GM18858 (cell line): ENCODE data around the gene CLDN1.
A peak's percentile ranks its signal among the peaks of the same experiment; 100 is the strongest.

Experiments
- ATAC-seq: cut with Tn5 transposase; IDR thresholded peaks from one replicate; pipeline ENCODE4 v1.9.1; 2021; ENCODE audit not compliant: unreplicated experiment

CLDN1 gene, protein sequence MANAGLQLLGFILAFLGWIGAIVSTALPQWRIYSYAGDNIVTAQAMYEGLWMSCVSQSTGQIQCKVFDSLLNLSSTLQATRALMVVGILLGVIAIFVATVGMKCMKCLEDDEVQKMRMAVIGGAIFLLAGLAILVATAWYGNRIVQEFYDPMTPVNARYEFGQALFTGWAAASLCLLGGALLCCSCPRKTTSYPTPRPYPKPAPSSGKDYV

DNA sequence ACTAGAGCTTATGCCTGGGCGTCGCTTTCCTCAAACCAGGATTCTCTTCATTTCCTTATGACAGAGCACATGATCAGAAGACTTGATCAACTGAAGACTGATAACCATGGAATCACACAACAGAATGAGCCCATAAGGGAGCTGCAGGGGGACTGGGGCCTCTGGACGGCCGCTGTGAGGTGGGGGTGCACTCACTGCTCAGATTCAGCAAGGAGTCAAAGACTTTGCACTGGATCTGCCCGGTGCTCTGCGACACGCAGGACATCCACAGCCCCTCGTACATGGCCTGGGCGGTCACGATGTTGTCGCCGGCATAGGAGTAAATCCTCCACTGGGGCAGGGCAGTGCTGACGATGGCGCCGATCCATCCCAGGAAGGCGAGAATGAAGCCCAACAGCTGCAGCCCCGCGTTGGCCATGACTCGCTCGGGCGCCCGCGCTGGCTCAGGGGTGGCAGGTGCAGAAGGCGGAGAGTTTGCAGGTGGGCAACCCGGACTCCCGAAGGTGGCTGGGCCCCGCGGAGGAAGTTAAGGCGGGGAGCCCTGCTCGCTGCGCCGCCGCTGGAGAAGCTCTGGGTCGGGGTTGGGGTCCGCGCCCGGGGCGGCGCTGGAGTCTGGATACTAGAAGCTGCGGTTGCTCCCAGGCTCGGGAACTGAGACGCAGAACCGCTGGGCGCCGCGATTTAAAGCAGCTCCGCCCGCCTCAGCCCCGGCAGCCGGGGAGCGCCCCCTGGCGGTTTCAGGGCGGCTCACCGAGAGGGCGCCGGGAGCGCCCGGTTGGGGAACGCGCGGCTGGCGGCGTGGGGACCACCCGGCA is at the start of gene CLDN1:
CLDN1 (minus strand) TSS at position 658 of the 815 bp plus-strand sequence; CDS start at position 418, 240 bp downstream.
- ATAC-seq, result peak; percentile 55

DNA sequence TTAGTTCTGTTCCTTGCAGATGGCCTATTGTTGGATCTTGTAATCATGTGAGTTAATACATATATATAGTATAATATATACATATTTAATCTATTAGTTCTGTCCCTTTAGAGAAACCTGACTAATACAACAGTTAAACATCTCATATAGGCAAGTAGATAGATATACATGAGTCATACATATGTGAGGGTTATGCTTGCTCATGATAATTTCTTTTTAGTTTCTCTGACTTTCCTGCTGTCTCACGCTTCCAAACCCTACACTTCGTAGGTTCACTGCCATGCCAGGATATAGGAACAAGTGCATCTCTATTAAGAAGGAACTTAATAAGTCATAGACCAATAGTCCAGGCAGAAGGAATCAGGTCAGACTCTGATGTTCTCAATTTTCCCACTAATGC is 48.9 kb upstream of the CLDN1 start:
- no peak for ATAC-seq

DNA sequence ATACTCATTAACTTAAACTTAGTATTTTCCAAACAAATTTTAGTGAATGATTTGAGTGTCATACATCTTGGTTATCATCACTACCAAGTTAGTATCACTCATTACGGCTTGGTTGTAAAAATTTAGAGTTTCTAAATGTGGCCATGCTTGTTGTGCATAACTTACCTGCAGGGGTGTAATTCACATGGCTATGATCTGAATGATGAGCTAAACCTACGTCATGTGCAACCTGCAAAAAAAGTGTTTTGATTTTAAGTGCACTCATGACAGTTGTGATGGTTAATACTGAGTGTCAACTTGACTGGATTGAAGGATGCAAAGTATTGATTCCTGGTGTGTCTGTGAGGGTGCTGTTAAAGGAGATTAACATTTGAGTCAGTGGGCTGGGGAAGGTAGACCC is 48.1 kb upstream of the CLDN1 start:
- no peak for ATAC-seq

DNA sequence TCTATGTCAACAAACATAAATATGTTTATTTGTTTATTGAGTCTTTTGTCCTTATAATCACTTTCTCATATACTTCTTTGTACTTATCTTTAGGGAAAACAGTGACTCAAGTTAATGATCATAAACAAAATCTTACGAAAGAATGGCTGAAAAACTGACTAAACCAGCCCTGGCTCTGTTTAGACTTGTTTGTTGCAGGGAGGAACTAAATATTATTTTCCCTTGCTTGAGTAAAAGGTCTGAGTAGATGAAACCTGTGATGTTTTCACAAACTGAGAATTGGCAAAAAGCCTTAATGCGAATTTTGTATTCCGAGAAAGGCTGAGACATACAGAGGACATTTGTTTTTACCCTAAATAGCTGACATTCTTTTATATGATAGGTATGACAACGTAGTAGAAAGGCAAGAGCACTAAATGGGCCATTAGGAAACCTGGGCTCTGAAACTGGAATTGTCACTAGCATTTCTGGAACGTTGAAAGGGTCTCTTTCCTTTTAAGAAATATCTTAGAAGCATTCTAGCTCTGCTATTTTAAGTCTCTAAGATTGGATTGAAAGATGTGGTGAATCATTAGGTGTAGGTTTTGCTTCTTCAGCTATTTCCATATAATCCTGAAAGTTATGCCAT is 47.5 kb upstream of the CLDN1 start:
- ATAC-seq, result no peak

DNA sequence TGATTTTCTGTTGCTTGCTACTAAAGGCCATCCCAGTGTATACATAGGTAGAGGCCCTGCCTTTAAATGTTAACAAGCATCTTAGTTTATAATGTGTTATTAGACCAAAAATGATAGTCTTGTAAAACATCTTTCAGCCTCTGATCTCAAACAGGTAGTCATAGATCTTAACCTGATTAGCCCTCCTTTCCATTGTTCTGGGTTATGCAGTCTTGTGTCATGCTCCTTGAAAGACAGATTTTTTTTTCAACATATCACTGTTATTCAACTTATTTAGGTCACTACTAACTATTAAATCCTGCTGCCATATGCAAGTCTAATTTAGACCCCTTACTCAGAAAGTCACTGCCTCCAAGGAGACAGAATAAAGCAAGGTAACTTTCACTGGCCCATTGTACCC is 46.6 kb upstream of the CLDN1 start:
- ATAC-seq, result no peak

DNA sequence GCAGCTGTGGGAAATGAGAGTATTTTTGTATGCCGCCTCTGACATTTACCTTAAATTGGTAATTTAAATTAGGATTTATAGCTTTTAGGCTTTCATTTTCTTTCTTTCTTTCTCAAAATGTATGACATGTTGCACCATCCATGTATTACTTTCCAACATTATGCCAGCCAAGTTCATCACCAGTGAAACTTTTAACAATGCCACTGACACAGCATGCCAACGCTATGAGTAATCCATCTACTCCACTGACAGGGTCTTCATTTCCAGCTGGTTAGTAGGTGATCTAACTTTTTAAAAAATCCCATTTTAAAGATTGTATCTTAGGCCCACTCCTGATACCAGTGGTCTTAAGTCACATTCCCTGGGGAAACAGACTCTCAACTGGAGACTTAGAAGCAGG is 43.9 kb upstream of the CLDN1 start:
- no peak for ATAC-seq

DNA sequence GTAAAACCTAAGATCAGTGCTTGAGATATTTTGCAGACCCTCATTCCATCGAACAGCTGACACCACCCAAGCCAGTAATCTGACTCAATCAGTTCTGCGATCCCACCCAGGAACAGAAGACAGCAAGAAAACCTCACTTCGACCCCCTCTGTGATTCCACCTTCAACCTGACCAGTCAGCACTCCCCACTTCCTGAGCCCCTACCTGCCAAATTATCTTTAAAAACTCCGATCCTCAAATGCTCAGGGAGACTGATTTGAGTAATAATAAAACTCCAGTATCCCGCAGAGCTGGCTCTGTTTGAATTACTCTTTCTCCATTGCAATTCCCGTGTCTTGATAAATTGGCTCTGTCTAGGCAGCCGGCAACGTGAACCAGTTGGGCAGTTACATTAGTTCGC is 40.0 kb upstream of the CLDN1 start:
- ATAC-seq, result no peak

DNA sequence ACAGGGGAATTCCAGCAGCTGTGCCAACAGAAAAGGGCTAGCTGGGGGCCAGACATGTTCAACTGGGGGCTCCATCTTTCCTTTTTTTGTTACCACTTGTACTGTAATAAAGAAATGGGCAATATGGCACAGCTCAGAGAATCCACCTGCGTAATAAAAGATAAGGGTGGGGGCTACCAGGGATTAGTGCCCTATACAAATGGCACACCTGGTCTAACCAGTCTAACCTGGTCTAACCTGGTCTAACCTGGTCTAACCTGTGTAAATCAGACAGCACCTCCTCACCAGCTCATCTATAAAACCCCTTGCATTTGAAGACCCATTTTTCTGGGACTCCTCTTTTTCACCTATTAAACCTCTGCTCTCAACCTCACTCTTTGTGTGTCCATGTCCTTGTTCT is 39.5 kb upstream of the CLDN1 start:
- ATAC-seq, result no peak

DNA sequence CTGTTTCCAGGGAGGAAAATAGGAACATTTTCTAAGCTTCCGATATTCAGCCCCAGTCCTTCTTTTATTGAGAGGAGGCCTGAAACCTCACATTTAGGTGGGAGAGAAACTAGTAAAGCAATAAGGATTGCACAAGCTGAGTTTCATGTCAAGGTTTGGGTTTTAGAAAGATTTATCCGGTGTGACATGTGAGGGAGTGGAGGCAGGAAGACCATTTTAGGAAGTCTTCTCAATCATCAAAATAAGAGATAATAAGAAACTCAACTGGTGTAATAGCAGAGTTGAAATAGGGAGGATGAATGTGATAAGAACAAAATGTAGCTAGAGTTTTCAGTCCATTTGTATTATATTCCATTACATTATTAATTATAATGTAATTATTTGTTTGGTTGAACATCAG is 38.0 kb upstream of the CLDN1 start:
- ATAC-seq, result no peak

DNA sequence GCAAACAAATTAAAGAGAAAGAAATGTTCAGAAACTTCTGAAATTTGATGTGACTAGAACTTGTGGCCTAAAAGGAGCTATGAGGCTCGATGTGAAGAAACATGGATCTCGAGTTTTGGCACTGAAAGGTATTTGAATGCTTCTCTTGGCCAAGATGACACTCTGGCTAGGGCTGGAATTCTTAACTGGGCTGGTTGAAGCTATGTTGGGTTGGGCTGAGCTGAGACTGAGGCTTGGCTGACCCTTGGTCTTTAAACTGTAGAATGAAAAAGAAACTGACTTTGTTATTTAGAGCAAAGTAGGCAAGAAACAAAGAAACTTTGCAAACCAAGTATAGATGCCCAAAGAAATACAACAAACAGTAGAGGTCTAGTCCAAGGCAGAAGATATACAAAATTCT is 37.6 kb upstream of the CLDN1 start:
- ATAC-seq, result no peak

DNA sequence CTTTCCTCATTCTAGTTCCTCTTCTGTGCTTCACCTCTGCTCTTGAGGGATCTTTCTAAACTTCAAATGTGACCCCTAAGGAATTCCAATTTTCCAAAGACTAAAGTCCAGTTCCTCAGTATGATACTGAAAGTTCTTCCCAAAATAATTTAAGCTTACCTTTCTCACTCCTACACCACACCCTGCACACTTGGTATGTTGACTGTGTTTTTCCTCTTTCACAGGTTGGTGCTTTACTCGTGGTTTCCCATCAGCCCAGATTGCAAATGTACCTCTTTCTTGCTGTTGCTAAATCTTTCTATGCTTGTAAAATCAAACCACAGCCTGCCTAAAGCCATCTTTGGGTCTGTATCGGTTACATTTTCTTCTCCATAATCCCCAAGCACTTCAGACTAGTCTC is 35.2 kb upstream of the CLDN1 start:
- no peak for ATAC-seq

DNA sequence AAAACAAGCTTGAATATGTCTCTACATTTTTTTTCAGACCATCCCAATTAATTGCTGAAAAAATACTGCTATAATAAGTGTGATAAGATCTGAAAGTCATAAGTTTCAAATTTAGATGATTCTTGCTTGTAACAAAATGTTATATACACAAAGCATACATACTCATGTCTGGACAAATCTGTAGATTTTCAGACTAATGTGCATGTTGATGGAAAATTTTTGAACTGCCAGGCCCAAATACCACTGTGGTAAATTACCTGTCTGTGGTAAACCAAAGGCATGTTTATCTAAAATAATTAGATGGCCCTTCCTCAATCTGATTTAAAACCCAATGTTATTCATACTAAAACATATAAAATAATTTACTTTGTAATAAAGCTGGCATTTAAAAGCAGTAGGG is 34.0 kb upstream of the CLDN1 start:
- ATAC-seq, result no peak

DNA sequence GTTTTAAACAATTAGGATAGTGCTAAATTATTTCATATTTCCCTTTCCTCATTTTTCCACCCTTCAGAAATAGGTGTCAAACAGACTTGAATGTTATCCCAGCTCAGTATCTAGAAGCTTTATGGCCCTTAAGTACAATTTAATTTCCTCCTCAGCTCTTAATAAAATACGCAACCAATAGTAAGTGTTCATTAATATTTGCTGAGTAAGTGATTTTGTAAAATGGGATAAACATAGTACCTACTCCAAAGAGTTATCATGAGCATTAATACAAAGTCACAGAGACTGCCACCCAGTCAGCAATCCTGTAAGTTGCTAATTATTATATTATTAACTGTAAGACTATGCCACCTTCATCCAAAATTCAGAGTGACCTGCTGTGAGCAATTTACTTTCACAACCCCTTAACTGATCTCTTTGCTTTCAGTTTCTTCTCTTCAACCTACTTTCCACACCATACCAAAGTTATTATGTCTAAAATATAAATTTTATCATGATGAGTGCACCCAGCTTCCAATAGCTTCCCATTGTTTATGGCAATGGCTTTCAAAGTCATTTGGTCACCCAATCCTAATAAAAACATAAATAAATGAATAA is 30.7 kb upstream of the CLDN1 start:
- ATAC-seq, result no peak

DNA sequence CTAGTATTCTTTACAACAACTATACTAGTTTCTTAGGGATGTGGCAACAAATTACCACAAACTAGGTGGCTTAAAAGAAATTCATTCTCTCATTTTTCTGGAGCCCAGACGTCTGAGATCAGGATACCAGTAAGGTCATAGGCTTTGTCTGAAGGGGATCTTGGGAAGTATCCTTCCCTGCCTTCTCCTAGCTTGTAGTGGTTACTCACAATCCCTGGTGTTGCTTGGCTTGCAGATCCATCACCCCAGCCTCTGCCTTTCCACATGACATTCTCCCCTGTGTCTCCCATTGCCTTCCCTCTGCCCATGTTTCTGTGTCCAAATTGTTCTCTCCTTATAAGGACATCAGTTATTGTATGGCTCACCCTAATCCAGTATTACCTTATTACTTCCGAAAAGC is 24.3 kb upstream of the CLDN1 start:
- no peak for ATAC-seq

DNA sequence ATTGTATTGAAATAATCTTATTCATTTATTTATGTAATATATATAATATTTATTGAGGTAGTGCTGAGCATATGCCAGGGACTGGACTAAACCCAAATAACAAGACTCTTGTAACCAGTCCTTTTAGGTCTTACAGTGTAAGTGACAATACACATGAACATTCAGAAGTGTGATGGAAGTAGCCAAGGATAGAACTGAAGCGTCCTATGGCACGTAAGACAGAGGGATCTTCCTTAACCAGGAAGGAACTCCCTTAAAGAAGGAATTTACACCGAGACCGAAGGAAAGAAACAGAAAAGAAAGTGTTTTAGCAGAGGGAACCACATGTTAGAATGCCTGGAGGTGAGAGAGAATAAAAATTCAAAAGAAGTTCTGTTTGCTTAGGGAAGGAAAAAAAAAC is 23.6 kb upstream of the CLDN1 start:
- no peak for ATAC-seq

DNA sequence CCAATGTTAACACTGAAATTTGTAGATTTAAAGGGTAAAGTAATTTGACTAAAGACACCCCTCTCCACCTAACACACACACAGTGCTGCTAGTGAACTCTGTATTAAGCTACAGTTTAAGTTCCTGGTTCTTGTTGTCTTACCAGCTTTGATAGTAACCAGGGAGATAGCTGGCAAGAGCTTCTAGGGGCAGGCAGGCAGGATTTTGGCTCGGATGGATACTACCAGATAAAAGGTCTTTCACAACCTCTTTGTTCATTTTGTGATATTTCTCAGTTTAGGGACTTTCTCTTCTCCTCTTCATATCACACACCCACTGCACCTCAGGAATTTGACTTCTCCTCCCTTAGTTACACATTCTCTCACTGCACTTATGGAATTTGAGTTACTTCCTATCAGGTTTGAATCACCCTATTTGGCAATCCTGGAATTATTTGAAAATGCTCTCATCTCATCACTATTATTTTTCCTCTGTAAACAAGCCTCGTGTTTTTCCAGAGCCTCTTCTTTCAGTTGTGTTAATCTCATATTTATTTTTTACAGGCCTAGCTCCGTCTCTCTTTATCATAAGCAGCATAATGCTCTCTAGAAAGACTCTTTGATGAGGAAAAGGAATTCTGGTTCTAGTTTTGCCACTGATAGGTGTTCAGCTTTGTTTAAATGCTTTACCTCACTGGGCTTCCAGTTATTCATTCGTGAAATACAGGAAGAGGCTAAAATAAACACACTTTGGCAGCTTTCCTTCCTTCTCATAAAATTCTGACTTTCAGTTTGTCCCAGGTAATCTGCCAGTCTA is 23.0 kb upstream of the CLDN1 start:
- ATAC-seq, result no peak

DNA sequence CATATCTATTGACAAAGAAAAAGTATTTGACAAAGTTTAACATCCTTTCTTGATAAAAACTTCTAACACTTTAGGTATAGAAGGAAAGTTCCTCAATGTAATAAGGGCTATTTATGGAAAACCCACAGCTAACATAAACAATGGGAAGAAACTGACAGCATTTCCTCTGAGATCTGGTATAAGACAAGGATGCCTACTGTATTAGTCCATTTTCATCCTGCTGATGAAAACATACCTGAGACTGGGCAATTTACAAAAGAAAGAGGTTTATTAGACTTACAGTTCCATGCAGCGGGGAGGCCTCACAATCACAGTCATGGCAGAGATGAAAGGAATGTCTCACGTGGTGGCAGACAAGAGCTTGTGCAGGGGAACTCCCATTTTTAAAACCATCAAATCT is 17.8 kb upstream of the CLDN1 start:
- no peak for ATAC-seq

DNA sequence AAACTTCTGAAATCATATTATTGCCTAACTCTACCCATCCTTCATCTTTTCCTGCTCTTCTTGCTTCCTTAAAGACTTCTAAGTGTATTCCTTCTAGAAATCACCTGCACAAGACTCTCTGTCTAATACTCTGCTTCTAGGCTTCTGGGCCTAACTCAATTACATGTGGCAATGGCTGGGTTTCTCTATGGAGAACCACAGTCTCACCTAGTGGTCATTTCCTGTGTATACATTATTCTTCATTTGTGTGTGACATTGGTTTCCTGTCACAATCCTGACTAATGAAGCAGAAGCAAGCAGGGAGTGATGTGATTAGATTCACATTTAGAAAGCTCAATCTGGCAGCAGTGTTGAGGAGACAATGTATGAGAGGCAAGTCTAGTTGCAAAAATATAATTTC is 16.9 kb upstream of the CLDN1 start:
- no peak for ATAC-seq

DNA sequence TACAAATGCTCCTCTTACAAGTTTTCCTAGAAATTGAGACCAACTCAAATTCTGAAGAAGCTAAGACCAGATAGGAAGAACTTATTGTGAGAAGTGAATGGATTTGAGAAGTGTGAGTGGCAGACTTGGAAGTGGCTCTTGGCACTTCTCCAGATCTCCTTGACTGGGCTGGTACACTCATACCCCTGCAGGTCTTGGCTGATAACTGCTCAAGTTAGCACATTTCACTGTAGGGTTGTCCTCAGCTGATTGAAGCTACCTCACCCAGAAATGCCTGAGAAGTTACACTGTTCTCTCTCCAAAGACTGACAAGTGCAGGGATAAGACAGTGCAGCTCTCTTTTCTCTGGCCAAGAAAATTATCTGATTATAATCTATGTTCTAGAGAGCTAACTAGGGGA is 16.5 kb upstream of the CLDN1 start:
- ATAC-seq, result no peak

DNA sequence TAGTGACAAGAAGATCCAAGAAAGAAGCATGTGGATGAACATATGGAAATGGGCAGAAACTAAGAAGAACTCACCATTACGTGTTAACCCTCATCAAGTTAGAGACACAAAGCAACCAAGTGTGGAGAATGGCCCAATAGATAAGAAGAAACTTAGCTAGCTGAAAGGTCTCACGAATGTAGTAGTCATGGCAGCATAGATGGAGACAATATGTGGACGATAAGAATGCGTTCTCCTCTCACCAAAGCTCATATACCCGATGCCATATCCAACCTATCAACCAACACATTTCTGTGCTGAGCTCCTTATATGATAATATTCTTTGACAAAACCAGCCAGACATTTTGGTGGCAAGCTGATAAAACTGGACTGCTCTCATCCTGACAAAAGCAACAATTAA is 15.1 kb upstream of the CLDN1 start:
- no peak for ATAC-seq

DNA sequence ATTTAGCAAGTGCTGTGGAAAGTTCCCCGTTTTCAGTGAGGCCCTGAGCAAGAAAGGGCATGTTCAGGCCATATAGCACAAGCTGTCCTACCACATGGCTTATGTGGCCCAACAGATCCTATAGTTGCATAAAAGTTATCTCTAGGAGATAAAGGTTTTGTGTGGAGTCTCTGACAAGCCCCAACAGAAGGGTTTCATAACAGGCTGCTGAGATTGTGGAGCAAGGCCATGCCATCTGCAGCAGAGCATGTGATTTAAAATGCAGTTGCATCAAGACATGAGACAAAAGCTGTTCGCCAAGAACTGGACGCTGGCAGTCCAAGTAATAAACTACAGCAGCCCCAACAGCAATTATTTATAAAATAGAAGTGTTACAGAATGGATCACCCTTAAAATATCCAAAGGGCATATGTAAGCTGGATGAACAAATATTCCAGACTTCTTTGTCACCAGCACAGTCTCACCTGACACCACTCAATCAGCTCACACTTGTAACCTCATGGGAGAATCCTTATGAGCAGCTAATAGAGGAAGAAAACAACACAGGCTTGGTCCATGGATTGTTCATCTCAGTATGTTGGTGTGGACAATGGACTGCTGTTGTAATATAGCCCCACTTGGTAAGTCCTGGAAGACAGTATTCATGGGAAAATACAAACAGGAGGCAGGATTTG is 14.4 kb upstream of the CLDN1 start:
- no peak for ATAC-seq
